ENCODE results near the gene EML6. TPM values are rescaled to one million over a fixed set of nuclear protein-coding genes. Genes with fewer than 3 reads are reported as not detected.

Gene EML6
- total and polyA plus RNA-seq, 2 of the 8 experiments (the other 6 are each of a cell fraction or from before 2014, with no cell fraction given): 1.2 to 1.6 TPM

- Histone ChIP-seq H3K4me1 (replicated peaks in 1 of 4; ENCODE audit: control insufficient read depth in 3 of 4, insufficient read depth in 4 of 4, low read length in 3 of 4) (peaks cover 2 to 11% (median 7%) of the 10 kb centered on the region in 4 experiments; a peak in 5 of 7 replicates), H3K18ac (ENCODE audit: extremely low read depth, low read length) (no peak overlapping the region), H3K36me3 (ENCODE audit: control insufficient read depth in 2 of 4, insufficient read depth in 4 of 4, low read length in 3 of 4) (no peaks in the 10 kb centered on the region), H4K20me1 (replicated peaks in 1 of 2; ENCODE audit: control insufficient read depth in 1 of 2, insufficient read depth in 2 of 2, low read length in 2 of 2) (peaks cover 7 to 9% of the 10 kb centered on the region in 2 experiments), H2AK5ac (ENCODE audit: low read depth, low read length) (no peak overlapping the region), H4K5ac (ENCODE audit: insufficient read length, low read depth, low read length) (no peak overlapping the region), H2BK15ac (ENCODE audit: low read length) (no peak overlapping the region), H3K79me2 (ENCODE audit: control insufficient read depth in 1 of 2, insufficient read depth in 2 of 2, low read length in 2 of 2) (peaks cover 15 to 99% of the 10 kb centered on the region in 2 experiments), H2BK12ac (ENCODE audit: low read depth, low read length) (no peak overlapping the region), H3K56ac (replicated peaks; ENCODE audit: insufficient read length, low read depth, low read length) (no peak overlapping the region), H3K23me2 (ENCODE audit: low read depth, low read length) (no peaks in the 10 kb centered on the region), H3K27ac (ENCODE audit: low read depth, low read length) (0 out of 2 replicates have a peak overlapping the region, but pooled peaks have one; percentile 23), H3K4me2 (ENCODE audit: insufficient read depth in 1 of 2, low read depth in 2 of 2, low read length in 2 of 2) (no peak overlapping the region), H2BK5ac (ENCODE audit: low read depth, low read length) (no peak overlapping the region), H2BK120ac (replicated peaks; ENCODE audit: low read depth, low read length) (no peak overlapping the region), H3K27me3 (replicated peaks in 1 of 4; ENCODE audit: control insufficient read depth in 3 of 4, extremely low read depth in 1 of 4, insufficient read depth in 3 of 4, low read length in 3 of 4) (no peaks in the 10 kb centered on the region), H4K8ac (ENCODE audit: extremely low read depth, insufficient read depth, low read length) (no peak overlapping the region), H3K14ac (ENCODE audit: insufficient read length) (no peak overlapping the region), H3K23ac (ENCODE audit: insufficient read length) (no peak overlapping the region), H4K91ac (replicated peaks; ENCODE audit: insufficient read length, low read length) (no peak overlapping the region), H3K4me3 (ENCODE audit: extremely low read depth in 1 of 4, insufficient read depth in 2 of 4, low read depth in 3 of 4, low read length in 4 of 4) (no peak overlapping the region), H3K9ac (replicated peaks in 1 of 4; ENCODE audit: extremely low read depth in 1 of 4, low read depth in 3 of 4, low read length in 3 of 4) (no peak overlapping the region), H2AFZ (ENCODE audit: low read length) (no peak overlapping the region), H2BK20ac (ENCODE audit: low read length) (no peak overlapping the region), H3K4ac (replicated peaks; ENCODE audit: insufficient read length, low read depth, low read length) (no peak overlapping the region), H3K9me3 (ENCODE audit: insufficient read depth in 2 of 2, low read depth in 1 of 2, low read length in 1 of 2) (no peaks in the 10 kb centered on the region), H3K79me1 (ENCODE audit: low read depth, low read length) (peaks cover 1% of the 10 kb centered on the region; the same call in 1 of the 2 replicates)
- FAIRE-seq: no peak
- no peak for DNase-seq (ENCODE audit: low read depth in 1 of 2, low spot score in 2 of 2)
- POLR2A ChIA-PET (ENCODE audit: partially characterized antibody): interaction anchor here (1.4 kb wide), 1 partner anchor 31 kb away, joined by 3 read pairs; no protein-coding TSS in a partner anchor
- CTCF ChIA-PET (ENCODE audit: partially characterized antibody): interaction anchor here (0.8 to 1.4 kb wide), 3 partner anchors 14 to 31 kb away, joined by 3 to 5 read pairs (median 4); no protein-coding TSS in a partner anchor
- 91% methylated on average over 3 of the region's 3 CpGs; no CpG with 5 or more reads in 1 of the 2 experiments for whole genome bisulfite sequencing, 2 experiments (ENCODE audit: extremely low coverage in 1 of 2, insufficient coverage in 1 of 2, insufficient read length in 1 of 2, insufficient replicate concordance in 2 of 2, low coverage in 1 of 2, low lambda C conversion rate in 2 of 2, missing lambda C conversion rate in 1 of 2)
- TF ChIP-seq SP4 (IDR thresholded peaks at IDR 0.05; ENCODE audit: low read length) (no peak), MAX (IDR thresholded peaks at IDR 0.05) (no peak), JUN (IDR thresholded peaks at IDR 0.05; ENCODE audit: low read depth, low read length) (no peak), TAF7 (optimal IDR thresholded peaks at IDR 0.05; ENCODE audit: borderline replicate concordance, low read depth, low read length) (no peak), BACH1 (IDR thresholded peaks at IDR 0.05; ENCODE audit: low read length) (no peak)
Measured at GRCh38 chr2:55017428-55017827, 294.0 kb downstream of the EML6 start.
